H1 (cell line): ENCODE measurements around the gene MUSTN1. TPM values are rescaled to one million over a fixed set of nuclear protein-coding genes. Genes with fewer than 3 reads are reported as not detected.

Source experiments
- ASH2L ChIP-seq: fragments of 200-600, 300-600 bp; sonication (generic); IDR thresholded peaks from one replicate; pipeline ENCODE4 v1.7.1; 2017; ENCODE audit warnings: low read length
- CBX8 ChIP-seq: fragments of 300-800, 300-1000 bp; sonication (generic); IDR thresholded peaks from 2 replicates; pipeline ENCODE4 v1.7.1; 2016; ENCODE audit warnings: low read depth, low read length, borderline replicate concordance
- EGR1 ChIP-seq: IDR thresholded peaks from 2 replicates; pipeline ENCODE4 v1.6.1; 2011; ENCODE audit warnings: low read depth, low read length, borderline replicate concordance
- FOSL1 ChIP-seq: IDR thresholded peaks from 2 replicates; pipeline ENCODE4 v1.6.1; 2011; ENCODE audit warnings: mild to moderate bottlenecking, low read depth, low read length, moderate library complexity; ENCODE audit not compliant: insufficient read depth
- JUND ChIP-seq: IDR thresholded peaks from 2 replicates; pipeline ENCODE4 v1.6.1; 2011; ENCODE audit warnings: mild to moderate bottlenecking, improper control_type of control experiment, low read length
- MAFK ChIP-seq: IDR thresholded peaks from 2 replicates; pipeline ENCODE4 v1.6.1; 2012; ENCODE audit warnings: low read depth, mild to moderate bottlenecking, improper control_type of control experiment, low read length
- SIRT6 ChIP-seq: IDR thresholded peaks from one replicate; pipeline ENCODE4 v1.7.1; 2012; ENCODE audit warnings: low read length, inconsistent platforms
- SIX5 ChIP-seq: IDR thresholded peaks from 2 replicates; pipeline ENCODE4 v1.6.1; 2011; ENCODE audit warnings: mild to moderate bottlenecking, low read depth, low read length
- TAF1 ChIP-seq: IDR thresholded peaks from 2 replicates; pipeline ENCODE4 v1.6.1; 2011; ENCODE audit warnings: mild to moderate bottlenecking, low read depth, low read length
- TAF7 ChIP-seq: optimal IDR thresholded peaks from 2 replicates; pipeline ENCODE3; 2011; ENCODE audit warnings: low read depth, mild to moderate bottlenecking, inconsistent platforms, low read length, moderate library complexity, borderline replicate concordance
- USF2 ChIP-seq: IDR thresholded peaks from 2 replicates; pipeline ENCODE4 v1.6.1; 2011; ENCODE audit warnings: low read length, improper control_type of control experiment
- polyA plus RNA-seq, 7 experiments: library from polyadenylated mRNA; depleted of rRNA in 3 of 7; stranded (reverse) in 5 of 7; unstranded in 2 of 7; fragments of >200 nt in 5 of 7; fragments of 200-250 nt in 2 of 7; gene quantifications; 1 replicate in 5 of 7; 2 replicates in 1 of 7; 4 replicates in 1 of 7; pipeline versions ENCODE4 v1.2.1 to v1.2.3, GENCODE V29; 2011 to 2013; ENCODE audit warnings: missing spikeins in 2 of 7, mixed read lengths in 2 of 7
- total RNA-seq: library from RNA; stranded (reverse); fragmentation: NEBNext Ultra II Directional; extraction: Animal tissue kit (Norgen Biotek cat#: 25700); gene quantifications from 2 replicates; pipeline ENCODE4 v1.2.1, GENCODE V29; 2021
- TF ChIP-seq, protein P1 (sequence below): fragments of 300-600 bp; sonication (generic); IDR thresholded peaks from 2 replicates; pipeline ENCODE4 v1.7.1; 2012; ENCODE audit warnings: low read length, moderate library complexity, mild to moderate bottlenecking, inconsistent platforms; ENCODE audit not compliant: insufficient replicate concordance

The MUSTN1 gene
- total and polyA plus RNA-seq, 2 of the 8 experiments (the other 6 are each of a cell fraction or from before 2014, with no cell fraction given): 1.1 to 2.4 TPM

- TF ChIP-seq, protein P1, sequence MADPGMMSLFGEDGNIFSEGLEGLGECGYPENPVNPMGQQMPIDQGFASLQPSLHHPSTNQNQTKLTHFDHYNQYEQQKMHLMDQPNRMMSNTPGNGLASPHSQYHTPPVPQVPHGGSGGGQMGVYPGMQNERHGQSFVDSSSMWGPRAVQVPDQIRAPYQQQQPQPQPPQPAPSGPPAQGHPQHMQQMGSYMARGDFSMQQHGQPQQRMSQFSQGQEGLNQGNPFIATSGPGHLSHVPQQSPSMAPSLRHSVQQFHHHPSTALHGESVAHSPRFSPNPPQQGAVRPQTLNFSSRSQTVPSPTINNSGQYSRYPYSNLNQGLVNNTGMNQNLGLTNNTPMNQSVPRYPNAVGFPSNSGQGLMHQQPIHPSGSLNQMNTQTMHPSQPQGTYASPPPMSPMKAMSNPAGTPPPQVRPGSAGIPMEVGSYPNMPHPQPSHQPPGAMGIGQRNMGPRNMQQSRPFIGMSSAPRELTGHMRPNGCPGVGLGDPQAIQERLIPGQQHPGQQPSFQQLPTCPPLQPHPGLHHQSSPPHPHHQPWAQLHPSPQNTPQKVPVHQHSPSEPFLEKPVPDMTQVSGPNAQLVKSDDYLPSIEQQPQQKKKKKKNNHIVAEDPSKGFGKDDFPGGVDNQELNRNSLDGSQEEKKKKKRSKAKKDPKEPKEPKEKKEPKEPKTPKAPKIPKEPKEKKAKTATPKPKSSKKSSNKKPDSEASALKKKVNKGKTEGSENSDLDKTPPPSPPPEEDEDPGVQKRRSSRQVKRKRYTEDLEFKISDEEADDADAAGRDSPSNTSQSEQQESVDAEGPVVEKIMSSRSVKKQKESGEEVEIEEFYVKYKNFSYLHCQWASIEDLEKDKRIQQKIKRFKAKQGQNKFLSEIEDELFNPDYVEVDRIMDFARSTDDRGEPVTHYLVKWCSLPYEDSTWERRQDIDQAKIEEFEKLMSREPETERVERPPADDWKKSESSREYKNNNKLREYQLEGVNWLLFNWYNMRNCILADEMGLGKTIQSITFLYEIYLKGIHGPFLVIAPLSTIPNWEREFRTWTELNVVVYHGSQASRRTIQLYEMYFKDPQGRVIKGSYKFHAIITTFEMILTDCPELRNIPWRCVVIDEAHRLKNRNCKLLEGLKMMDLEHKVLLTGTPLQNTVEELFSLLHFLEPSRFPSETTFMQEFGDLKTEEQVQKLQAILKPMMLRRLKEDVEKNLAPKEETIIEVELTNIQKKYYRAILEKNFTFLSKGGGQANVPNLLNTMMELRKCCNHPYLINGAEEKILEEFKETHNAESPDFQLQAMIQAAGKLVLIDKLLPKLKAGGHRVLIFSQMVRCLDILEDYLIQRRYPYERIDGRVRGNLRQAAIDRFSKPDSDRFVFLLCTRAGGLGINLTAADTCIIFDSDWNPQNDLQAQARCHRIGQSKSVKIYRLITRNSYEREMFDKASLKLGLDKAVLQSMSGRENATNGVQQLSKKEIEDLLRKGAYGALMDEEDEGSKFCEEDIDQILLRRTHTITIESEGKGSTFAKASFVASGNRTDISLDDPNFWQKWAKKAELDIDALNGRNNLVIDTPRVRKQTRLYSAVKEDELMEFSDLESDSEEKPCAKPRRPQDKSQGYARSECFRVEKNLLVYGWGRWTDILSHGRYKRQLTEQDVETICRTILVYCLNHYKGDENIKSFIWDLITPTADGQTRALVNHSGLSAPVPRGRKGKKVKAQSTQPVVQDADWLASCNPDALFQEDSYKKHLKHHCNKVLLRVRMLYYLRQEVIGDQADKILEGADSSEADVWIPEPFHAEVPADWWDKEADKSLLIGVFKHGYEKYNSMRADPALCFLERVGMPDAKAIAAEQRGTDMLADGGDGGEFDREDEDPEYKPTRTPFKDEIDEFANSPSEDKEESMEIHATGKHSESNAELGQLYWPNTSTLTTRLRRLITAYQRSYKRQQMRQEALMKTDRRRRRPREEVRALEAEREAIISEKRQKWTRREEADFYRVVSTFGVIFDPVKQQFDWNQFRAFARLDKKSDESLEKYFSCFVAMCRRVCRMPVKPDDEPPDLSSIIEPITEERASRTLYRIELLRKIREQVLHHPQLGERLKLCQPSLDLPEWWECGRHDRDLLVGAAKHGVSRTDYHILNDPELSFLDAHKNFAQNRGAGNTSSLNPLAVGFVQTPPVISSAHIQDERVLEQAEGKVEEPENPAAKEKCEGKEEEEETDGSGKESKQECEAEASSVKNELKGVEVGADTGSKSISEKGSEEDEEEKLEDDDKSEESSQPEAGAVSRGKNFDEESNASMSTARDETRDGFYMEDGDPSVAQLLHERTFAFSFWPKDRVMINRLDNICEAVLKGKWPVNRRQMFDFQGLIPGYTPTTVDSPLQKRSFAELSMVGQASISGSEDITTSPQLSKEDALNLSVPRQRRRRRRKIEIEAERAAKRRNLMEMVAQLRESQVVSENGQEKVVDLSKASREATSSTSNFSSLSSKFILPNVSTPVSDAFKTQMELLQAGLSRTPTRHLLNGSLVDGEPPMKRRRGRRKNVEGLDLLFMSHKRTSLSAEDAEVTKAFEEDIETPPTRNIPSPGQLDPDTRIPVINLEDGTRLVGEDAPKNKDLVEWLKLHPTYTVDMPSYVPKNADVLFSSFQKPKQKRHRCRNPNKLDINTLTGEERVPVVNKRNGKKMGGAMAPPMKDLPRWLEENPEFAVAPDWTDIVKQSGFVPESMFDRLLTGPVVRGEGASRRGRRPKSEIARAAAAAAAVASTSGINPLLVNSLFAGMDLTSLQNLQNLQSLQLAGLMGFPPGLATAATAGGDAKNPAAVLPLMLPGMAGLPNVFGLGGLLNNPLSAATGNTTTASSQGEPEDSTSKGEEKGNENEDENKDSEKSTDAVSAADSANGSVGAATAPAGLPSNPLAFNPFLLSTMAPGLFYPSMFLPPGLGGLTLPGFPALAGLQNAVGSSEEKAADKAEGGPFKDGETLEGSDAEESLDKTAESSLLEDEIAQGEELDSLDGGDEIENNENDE: no peak
- TF ChIP-seq CBX8 (no peak), SIX5 (no peak), FOSL1 (no peak), SIRT6 (no peak), ASH2L (no peak), MAFK (no peak), EGR1 (no peak), TAF1 (no peak), JUND (no peak), USF2 (no peak), TAF7 (no peak)
Observed at GRCh38 chr3:52787246-52787645, 47.6 kb downstream of the MUSTN1 start (continued).
